T-helper 2 cell treated with Interferon-gamma antibody and Interleukin-4, amounts not matched to agents 100 ng/mL and 5 ng/mL, for 36 hours (primary cell): ENCODE measurements around the gene APOBEC3A. TPM values are rescaled to one million over a fixed set of nuclear protein-coding genes. Genes with fewer than 3 reads are reported as not detected.
"Not testable (repeated sequence)": the region's sequence is repeated elsewhere in the genome, so short reads cannot be mapped to it uniquely, and the experiment has no call there.

Experiments
- intact Hi-C: fragments of 100-400 bp; cut with micrococcal nuclease; formaldehyde crosslinking; loops from one replicate; pipeline ENCODE4 v1.15.1; 2023
- total RNA-seq: library from RNA; stranded (reverse); gene quantifications from 2 replicates; pipeline ENCODE4 v1.2.3, GENCODE V29; 2022

The APOBEC3A gene
- total RNA-seq, 1 donor from 2014 or later = not detected

GRCh38 chr22:38977289-38977688, 19.9 kb downstream of the APOBEC3A start:
- intact Hi-C loops = not testable (repeated sequence)

DNA sequence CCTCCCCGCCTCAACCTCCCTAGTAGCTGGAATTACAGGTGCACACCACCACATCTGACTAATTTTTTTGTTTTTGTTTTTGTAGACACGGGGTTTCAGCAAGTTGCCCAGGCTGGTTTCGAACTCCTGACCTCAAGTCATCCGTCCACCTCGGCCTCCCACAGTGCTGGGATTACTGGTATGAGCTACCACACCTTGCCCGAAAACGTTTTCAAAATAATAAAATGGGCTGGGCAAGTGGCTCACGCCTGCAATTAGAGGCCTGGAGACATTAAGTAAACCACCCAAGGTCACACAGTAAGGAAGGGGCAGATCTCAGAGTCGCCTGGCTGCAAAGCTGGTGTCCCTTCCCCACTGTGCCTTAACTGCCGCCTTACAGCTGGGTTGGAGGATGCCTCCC, 23.2 kb downstream of the APOBEC3A start:
- intact Hi-C loops = loop anchor here (5.0 kb wide), 1 partner anchor 108 kb away; the partner anchor contains the start of gene CBX6

GRCh38 chr22:38981005-38981991, 23.9 kb downstream of the APOBEC3A start:
- intact Hi-C loops = loop anchor here (5.0 kb wide), 1 partner anchor 109 kb away; the partner anchor contains the start of gene CBX6

DNA sequence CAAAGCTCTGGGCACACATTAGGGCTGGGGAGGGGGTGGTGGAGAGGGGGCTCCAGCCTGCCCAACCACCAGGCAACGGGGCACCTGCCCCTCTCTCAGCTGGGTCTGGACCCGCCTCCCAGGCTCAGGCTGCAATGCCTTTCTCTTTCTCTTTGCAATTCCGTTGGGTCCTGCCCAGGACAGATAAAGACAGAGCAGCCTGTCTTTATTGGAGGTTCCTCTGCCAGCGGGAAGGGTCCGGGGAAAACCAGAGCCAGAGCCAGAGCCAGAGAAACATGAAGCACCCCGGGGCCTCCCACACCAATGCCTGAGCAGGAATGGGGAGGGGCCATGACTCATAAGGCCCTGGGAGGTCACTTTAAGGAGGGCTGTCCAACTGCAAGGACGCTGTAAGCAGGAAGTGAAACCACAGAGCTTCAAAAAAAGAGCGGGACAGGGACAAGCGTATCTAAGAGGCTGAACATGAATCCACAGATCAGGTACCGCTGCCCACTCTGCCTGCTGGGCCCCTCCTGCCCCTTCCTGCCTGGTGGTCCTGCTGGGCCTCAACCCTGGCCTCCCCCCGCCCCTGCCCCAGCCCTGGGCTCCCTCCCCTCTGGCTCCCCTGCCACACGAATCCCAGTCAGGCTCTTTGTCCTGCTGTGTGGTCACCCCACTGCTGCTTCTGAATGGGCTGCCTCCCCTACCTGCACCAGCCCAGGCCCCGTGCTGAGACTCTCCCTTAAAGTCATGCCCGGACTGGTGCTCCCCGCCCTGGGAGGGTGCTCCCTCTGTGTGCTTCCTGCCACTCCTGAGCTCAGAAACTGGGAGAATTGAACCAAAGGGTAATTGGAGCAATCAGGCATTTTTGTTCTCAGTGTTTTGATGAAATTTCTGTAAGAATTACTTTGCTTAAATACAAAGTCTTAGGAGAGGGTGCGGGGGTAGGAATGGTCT, 24.9 kb downstream of the APOBEC3A start, which contains the start of gene APOBEC3B:
APOBEC3B (plus strand) TSS at position 356 of the 936 bp plus-strand sequence; CDS start at position 463, 107 bp downstream.
- intact Hi-C loops = loop anchor here (2.0 to 5.0 kb wide), 2 partner anchors 27 to 110 kb away; partner anchors contain the start of gene CBX6

DNA sequence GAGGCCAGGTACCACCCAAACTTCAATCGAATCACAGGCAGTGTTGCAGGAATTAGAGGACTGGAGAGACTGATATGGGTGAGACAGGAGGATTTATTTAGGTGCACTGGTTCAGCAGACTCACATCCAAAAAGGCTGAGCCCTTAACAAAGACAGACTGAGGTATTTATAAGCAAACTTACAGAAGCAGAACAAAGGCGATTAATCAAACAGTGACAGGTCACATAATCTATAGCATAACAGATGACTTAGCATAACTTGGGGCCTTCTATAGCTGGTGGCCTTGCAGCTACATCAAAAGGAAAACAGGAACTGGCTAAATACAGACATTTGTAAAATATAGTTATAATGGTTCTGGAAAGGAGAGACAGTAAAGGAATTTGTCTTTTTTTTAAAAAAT, 26.8 kb downstream of the APOBEC3A start:
- intact Hi-C loops = loop anchor here (5.0 kb wide), 1 partner anchor 112 kb away; the partner anchor contains the start of gene CBX6

DNA sequence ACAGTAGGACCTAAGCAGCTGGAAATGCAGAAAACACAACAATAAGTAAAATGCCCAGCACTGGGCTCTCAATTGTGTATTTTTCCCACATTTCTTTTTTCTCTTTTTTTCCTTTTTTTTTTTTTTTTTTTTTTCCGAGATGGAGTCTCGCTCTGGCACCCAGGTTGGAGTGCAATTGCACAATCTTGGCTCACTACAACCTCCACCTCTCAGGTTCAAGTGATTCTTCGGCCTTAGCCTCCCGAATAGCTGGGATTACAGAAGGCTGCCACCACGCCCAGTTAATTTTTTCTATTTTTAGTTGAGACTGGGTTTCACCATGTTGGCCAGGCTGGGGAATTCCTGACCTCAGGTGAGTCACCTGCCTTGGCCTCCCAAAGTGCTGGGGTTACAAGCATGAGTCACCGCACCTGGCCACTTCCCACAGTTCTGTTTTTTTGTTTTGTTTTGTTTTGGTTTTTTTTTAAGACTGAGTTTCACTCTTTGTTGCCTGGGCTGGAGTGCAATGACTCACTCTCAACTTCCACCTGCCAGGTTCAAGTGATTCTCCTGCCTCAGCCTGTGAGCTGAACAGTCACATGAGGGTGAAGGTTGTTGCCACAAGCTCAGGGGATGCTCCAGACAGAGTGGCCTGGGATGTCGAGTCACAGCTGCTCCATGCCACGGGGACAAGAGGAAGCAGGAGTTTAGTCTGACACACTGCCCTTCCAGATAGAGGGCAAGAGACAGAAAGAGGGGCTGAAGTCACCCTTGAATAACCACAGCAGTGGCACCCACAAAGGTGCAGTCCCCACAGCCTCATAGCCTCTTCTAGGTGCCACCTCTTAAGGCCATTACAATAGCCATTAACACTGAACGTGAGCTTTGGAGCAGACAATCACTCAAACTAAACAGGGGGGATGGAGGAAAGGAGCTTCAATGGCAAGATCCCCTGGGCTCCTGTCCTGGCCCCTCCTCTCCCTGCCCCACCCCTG, 27.7 kb downstream of the APOBEC3A start:
- intact Hi-C loops = loop anchor here (5.0 kb wide), 1 partner anchor 113 kb away; the partner anchor contains the start of gene CBX6

- intact Hi-C loops = no loop called here
Observed at GRCh38 chr22:38986629-38987028, 29.2 kb downstream of the APOBEC3A start.

DNA sequence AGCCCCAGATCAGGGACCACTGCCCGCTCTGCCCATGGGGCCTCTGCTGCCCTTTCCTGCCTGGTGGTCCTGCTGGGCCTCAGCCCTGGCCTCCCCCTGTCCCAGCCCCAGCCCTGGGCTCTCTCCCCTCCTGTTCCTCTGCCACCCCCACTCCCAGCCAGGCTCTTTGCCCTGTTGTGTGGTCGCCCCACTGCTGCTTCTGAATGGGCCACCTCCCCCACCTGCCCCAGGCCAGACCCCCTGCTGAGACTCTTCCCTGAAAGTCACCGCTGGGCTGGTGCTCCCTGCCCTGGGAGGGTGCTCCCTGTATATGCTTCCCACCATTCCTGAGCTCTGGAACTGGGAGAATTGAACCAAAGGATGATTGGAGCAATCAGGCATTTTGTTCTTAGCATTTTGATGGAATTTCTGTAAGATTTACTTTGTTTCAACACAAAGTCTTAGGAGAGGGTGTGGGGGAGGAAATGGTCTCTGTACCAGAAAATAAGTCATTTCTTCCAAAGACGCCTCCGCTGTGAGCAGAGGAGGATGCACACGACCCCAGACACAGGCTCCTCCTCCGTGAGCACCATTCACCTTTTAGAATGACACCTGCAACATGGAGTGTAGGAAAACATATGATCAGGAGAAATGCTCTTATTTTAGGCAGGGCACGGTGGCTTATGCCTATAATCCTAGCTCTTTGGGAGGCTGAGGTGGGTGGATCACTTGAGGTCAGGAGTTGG, 29.9 kb downstream of the APOBEC3A start:
- intact Hi-C loops = no loop called here

GRCh38 chr22:38989466-38989865, 32.1 kb downstream of the APOBEC3A start:
- intact Hi-C loops = no loop called here

DNA sequence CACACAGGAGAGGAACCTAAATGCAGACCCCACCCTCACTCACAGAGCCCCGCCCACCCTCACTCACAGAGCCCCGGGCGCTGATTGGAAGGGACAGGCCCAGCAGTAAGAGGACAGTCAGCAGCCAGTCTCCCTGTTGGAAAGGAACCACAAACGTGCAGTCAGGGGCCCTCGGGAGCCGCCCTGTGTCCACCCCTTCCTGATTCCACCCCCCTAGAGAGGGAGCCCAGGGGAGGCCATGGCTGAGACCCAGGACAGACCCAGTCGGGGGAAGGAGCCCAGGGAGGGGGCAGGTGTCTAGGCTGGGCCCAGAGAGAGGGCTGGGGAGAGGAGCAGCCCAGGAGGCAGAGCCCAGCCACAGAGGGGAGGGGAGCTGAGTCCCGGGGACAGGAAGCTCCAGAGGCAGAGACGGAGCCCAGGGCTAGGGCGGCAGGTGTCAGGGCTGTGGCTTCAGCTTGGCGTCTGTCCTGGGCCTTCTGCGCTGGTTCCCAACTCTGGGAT, 35.5 kb downstream of the APOBEC3A start:
- intact Hi-C loops = not testable (repeated sequence)

GRCh38 chr22:38996105-38996504, 38.7 kb downstream of the APOBEC3A start:
- intact Hi-C loops = no loop called here

- intact Hi-C loops = no loop called here
Observed at GRCh38 chr22:38997518-38997917, 40.1 kb downstream of the APOBEC3A start.

DNA sequence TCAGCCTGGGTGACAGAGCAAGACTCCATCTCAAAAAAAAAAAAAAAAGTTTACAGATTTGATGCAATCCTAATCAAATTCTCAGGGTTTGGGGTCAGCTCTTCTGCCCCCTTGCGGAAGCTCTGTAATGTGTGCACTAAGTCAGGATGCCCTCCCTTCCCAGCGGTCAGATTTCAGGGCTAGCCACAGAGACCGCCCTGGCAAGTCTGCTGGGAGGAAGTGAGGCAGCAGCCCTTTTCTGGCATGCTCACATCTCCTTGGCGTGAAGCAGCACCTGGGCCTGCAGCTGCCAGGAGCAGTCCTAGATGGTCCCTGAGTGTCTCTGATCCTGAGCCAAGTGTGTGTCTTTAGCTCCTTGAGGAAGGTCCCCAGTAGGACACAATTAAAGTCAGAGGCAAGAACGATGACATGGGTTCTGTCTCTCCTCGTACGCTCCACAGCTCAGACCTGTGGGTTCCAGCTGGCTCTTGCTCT, 45.8 kb downstream of the APOBEC3A start:
- intact Hi-C loops = loop anchor here (1.0 kb wide), 2 partner anchors 30 to 133 kb away; no protein-coding TSS in a partner anchor

GRCh38 chr22:39007177-39007576, 49.8 kb downstream of the APOBEC3A start:
- intact Hi-C loops = loop anchor here (1.0 kb wide), 1 partner anchor 111 kb away; no protein-coding TSS in a partner anchor

GRCh38 chr22:39008271-39008850, 51.0 kb downstream of the APOBEC3A start:
- intact Hi-C loops = not testable (repeated sequence)

DNA sequence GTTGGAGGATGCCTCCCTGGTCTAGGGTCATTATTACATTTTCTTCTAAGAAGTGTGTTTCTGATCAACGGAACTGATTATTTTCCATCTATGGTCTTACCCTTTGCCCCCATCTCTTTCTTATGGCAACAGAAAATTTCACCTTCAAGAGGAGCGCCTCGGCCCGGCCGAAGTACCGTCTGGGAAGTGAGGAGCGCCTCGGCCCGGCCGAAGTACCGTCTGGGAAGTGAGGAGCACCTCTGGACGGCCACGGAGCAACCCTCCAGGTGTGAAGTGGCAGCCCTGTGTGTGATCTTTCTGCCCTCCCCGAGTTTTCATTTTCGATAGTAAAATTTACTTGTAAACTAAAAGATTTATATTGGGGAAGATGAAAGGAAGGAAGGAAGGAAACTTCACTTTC, 53.5 kb downstream of the APOBEC3A start:
- intact Hi-C loops = loop anchor here (10.0 kb wide), 1 partner anchor 304 kb away; the partner anchor contains the start of gene RPL3
